A549 (cell line): ENCODE data around the gene OPRL1.

Source experiments
- CTCF ChIP-seq: fragments of >200 bp; sonication (Bioruptor Twin); formaldehyde crosslinking; IDR thresholded peaks from 3 replicates; pipeline ENCODE4 v1.5.1; 2016
- KDM5A ChIP-seq: fragments of 200-600 bp; sonication (generic); IDR thresholded peaks from 2 replicates; pipeline ENCODE4 v1.6.1; 2016; ENCODE audit warnings: antibody characterized with exemption, mild to moderate bottlenecking
- RCOR1 ChIP-seq: fragments of 150-350 bp; IDR thresholded peaks from 2 replicates; pipeline ENCODE4 v1.6.1; 2014; ENCODE audit warnings: antibody characterized with exemption, low read length, low read depth
- REST ChIP-seq: fragments of 200-600 bp; sonication (generic); IDR thresholded peaks from 2 replicates; pipeline ENCODE4 v1.6.1; 2016; ENCODE audit warnings: antibody characterized with exemption, mild to moderate bottlenecking, moderate library complexity
- RFX5 ChIP-seq: fragments of 450-650 bp; IDR thresholded peaks from 2 replicates; pipeline ENCODE4 v1.7.1; 2014; ENCODE audit warnings: antibody characterized with exemption, mild to moderate bottlenecking, moderate library complexity

- no peak for TF ChIP-seq CTCF
- no peak for TF ChIP-seq RCOR1
- TF ChIP-seq RFX5, result no peak
- no peak for TF ChIP-seq KDM5A
- no peak for TF ChIP-seq REST
These were observed 12.1 kb upstream of the OPRL1 start for GRCh38 chr20:64067733-64068307.
